D721Med (cell line): Measurements from ENCODE around the gene CALR.
A peak's percentile ranks its signal among the peaks of the same experiment; 100 is the strongest.
"Not testable (repeated sequence)": the region's sequence is repeated elsewhere in the genome, so short reads cannot be mapped to it uniquely, and the experiment has no call there.

Experiments
- DNase-seq: peaks from one replicate; pipeline ENCODE4 v3.0.0; 2011; ENCODE audit warnings: low spot score; ENCODE audit not compliant: insufficient read length
- FAIRE-seq: peaks from 2 replicates; lab custom pipeline; 2011; peaks lifted over from hg19 to GRCh38; lab: Jason Lieb, UNC
- TF ChIP-seq, protein P1 (sequence below): IDR thresholded peaks from 2 replicates; pipeline ENCODE4 v1.5.1; 2012; ENCODE audit warnings: mild to moderate bottlenecking, control low read depth; ENCODE audit not compliant: insufficient read depth; ENCODE audit errors: missing control alignments

The CALR gene

DNA sequence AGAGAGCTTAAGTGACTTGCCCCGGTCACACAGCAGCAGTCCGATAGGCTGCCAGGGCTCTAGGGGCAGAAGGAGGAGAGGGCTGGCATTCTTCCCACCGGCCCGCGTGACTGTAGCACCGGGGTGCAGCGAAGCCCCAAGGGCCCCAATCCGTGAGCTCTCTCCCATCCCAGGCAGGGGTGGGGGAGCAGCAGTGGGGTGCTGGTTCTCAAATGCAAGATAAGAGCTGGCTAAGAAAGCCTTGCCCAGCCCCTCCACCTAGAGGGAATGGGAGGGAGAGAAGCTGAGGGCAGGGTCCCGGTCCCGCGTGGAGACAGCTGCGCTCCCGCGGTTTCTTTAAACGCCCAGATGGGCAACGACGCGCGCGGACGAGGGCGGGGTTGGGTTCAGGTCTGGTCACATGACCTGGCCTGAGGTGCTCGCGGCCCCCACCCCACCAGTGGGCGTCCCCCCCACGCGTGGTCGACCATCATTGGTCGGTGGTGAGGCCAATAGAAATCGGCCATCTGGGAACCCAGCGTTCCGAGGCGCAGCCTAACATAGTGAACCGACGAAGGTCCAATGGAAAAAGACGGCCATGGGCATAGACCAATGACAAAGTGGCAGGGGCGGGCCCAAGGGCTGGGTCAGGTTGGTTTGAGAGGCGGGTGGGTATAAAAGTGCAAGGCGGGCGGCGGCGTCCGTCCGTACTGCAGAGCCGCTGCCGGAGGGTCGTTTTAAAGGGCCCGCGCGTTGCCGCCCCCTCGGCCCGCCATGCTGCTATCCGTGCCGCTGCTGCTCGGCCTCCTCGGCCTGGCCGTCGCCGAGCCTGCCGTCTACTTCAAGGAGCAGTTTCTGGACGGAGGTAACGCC is at the start of gene CALR:
Gene CALR (plus strand): TSS at position 683 of the 852 bp plus-strand sequence. CDS start 71 bp downstream, at position 754.
- TF ChIP-seq, protein P1, sequence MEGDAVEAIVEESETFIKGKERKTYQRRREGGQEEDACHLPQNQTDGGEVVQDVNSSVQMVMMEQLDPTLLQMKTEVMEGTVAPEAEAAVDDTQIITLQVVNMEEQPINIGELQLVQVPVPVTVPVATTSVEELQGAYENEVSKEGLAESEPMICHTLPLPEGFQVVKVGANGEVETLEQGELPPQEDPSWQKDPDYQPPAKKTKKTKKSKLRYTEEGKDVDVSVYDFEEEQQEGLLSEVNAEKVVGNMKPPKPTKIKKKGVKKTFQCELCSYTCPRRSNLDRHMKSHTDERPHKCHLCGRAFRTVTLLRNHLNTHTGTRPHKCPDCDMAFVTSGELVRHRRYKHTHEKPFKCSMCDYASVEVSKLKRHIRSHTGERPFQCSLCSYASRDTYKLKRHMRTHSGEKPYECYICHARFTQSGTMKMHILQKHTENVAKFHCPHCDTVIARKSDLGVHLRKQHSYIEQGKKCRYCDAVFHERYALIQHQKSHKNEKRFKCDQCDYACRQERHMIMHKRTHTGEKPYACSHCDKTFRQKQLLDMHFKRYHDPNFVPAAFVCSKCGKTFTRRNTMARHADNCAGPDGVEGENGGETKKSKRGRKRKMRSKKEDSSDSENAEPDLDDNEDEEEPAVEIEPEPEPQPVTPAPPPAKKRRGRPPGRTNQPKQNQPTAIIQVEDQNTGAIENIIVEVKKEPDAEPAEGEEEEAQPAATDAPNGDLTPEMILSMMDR = no peak
- FAIRE-seq = no peak

DNA sequence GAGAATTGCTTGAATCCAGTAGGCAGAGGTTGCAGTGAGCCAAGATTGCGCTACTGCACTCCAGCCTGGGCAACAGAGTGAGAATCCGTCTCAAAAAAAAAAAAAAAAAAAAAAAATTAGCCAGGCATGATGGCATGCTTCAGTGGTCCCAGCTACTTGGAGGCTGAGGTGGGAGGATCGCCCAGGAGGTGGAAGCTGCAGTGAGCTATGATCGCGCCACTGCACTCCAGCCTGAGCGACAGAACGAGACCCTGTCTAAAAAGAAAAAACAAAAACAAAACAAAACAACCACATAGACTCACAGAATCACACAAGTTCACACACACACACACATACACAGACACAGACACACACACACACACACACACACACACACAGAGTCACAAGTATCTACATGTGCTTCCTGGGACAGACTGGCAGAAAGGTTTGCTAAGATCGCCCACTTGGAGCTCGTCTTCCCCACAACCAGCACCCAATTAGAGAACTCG is 48.1 kb upstream of the CALR start:
- DNase-seq, FAIRE-seq: not testable (repeated sequence)

More for the DNA sequence above, at the start of gene CALR:
- DNase-seq = peak; percentile 94

DNA sequence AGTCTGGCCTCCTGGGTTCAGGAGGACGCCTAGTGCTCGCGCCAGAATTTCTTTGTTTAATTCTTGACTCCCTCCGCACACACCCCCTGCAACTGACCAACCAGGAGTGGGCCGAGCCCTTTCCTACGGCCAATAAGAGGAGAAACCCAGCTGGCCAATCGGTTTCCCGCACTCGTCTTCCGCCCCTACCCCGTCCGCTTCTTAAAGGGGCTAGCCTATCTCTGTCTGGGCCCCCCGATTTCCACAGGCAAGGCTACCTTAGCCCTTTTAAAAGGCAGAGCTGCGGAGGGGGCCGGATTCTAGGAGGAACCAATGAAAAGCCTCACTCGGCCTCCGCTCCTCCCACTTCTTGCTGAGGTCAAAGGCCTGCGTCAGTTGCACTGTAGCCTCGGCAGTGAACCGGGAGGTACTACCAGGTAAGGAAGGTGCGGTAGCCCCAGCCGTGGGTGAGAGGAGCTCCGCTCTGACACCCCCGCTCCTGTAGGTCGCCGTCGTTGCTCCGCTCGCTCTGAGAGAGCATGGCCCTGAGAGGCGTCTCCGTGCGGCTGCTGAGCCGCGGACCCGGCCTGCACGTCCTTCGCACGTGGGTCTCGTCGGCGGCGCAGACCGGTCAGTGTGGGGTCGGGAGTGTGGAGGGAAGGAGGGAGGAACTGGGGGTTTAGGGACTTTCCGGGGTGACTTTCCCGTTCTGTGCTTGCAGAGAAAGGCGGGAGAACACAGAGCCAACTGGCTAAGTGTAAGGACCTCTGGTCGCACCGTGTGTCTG is 47.4 kb upstream of the CALR start, which contains the start of gene GCDH:
Gene GCDH (plus strand): TSS at position 374 of the 766 bp plus-strand sequence. CDS start 145 bp downstream, at position 519.
- no peak for FAIRE-seq
- peak; percentile 95 for DNase-seq
- TF ChIP-seq, protein P1 = peak; percentile 18

DNA sequence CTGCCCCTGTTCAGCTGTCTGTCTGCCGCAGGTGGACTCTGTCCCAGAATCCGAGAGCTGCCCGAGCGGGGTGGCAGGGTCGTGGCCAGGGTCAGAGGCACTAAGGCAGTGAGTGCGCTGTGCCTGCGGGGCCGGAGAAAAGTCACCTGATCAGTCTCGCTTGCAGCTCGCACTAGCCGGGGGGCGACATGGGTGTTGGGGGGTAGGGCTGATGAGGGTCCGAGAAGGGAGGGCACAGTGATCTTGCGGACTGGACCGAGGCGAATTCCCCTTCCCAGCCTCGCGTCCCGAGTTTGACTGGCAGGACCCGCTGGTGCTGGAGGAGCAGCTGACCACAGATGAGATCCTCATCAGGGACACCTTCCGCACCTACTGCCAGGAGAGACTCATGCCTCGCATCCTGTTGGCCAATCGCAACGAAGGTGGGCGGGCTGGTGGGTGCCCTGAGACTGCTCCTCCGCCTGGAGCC is 46.8 kb upstream of the CALR start:
- TF ChIP-seq, protein P1 = no peak
- no peak for DNase-seq
- no peak for FAIRE-seq

DNA sequence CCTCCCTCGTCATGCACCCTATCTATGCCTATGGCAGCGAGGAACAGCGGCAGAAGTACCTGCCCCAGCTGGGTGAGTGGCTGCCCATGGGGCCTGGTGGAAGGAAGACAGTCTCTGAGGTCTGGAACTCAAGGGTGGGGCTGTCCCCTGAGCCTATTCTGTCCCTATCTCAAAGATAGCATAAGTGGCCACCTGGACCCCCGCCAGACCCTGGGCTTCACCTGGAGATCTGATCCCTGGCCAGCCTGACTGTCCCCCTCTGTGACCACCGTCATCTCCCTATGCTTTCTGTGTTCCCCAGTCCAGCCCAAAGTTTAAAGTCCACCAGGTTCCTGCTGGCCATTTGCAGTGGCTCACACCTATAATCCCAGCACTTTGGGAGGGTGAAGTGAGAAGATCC is 44.8 kb upstream of the CALR start:
- FAIRE-seq (no peak), DNase-seq (no peak)
- TF ChIP-seq, protein P1 = no peak

DNA sequence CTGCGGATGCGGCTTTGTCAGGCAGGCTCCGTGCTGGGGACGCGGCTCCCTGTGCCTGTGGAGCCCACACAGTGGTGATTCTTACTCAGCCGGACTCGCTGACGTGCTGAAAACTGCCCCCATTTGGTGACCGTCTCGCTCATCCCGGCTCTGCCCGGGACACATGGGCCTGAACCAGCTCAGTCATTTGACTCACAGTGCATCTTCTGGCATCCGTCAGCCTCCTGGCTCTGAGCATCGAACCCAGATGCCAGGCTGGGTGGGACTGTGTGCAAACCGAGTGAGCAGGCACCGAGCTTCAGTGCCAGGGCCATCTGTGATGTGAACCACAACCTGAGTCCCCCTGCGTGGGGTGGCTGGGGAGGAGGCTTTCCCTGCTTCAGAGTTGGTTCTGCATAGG is 41.9 kb upstream of the CALR start:
- TF ChIP-seq, protein P1 = no peak
- DNase-seq (no peak), FAIRE-seq (no peak)

DNA sequence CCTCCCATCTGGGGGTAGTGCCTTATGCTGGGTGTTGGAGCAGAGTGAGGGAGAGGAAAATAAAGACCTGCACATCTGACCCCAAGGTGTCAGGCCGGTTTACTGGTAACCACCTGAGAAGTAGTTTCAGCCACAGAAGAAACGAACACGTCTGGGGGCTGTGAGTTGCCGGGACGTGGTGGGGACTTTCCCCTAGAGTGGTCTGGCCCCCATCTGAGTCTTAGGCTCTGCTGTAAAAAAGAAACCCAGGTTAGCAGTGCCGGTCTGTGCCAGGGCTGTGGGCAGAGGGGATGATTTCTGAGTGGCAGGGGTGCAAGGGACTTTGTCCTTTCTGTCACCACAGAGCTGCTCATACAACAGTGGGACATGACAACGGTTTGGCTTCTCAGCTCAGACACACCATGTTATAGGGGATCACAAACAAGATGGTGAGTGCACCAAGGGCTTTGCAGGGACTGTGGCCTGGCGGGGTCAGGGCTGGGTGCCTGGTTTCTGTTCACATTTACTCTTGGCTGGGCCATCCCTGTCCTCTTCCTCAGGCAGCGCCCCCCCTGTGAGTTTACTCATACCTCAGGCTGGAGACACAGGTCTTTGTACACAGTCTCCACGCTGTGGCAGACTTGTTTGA is 38.4 kb upstream of the CALR start:
- FAIRE-seq = no peak
- no peak for DNase-seq
- TF ChIP-seq, protein P1 = no peak
